OCI-LY3 (cell line): ENCODE measurements around the gene GNPDA1.

Experiments
- CTCF ChIP-seq: fragments of 200-600, 300-600 bp; sonication (generic); IDR thresholded peaks from 2 replicates; pipeline ENCODE4 v1.5.1; 2014; ENCODE audit warnings: antibody characterized with exemption, low read length, low read depth
- EZH2phosphoT487 ChIP-seq: fragments of 200-600 bp; shearing (Covaris generic); IDR thresholded peaks from 2 replicates; pipeline ENCODE4 v1.6.1; 2018; ENCODE audit warnings: antibody characterized with exemption, mixed run types, low read depth

GRCh38 chr5:142003266-142003800 lies 9.5 kb downstream of the GNPDA1 start:
- TF ChIP-seq CTCF (no peak), EZH2phosphoT487 (no peak)
